LNCaP clone FGC (cell line): ENCODE data around the gene C1RL.
"Not testable (repeated sequence)": the region's sequence is repeated elsewhere in the genome, so short reads cannot be mapped to it uniquely, and the experiment has no call there.

ENCODE experiments used
- DNase-seq: peaks from one replicate; pipeline ENCODE4 v3.0.0-alpha.2; 2011; ENCODE audit warnings: low read depth
- H3K4me3 ChIP-seq: 2 replicates; pipeline ENCODE4 v1.5.1; 2011; ENCODE audit warnings: mild to moderate bottlenecking, low read depth, low read length, control low read depth
- CTCF ChIP-seq: IDR thresholded peaks from 2 replicates; pipeline ENCODE4 v1.5.1; 2012; ENCODE audit warnings: mild to moderate bottlenecking; ENCODE audit not compliant: control insufficient read depth, insufficient read depth; ENCODE audit errors: extremely low read depth

C1RL gene

DNA sequence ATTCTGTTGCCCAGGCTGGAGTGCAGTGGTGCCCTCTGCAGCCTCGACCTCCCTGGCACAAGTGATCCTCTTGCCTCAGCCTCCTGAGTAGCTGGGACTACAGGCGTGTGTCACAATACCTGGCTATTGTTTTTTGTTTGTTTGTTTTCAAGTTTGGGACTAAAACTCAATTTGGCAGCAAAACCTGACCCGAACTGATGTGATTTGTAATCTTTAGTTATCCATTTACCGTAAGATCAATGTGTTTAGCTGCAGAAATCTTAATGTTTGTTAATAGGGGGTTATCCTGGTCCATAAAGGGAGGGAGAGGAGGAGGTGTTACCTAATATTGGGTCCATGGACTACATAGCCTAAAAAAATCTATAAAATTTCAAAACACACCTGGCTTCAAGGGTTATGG is 49.2 kb downstream of the C1RL start:
- TF ChIP-seq CTCF: no peak
- no peak for DNase-seq
- H3K4me3 ChIP-seq: no peak overlapping the region

- H3K4me3 ChIP-seq: no peak overlapping the region
- TF ChIP-seq CTCF: no peak
- no peak for DNase-seq
These were observed 50.1 kb downstream of the C1RL start for GRCh38 chr12:7058850-7059395.

GRCh38 chr12:7058163-7058845 is 50.7 kb downstream of the C1RL start:
- no peak for TF ChIP-seq CTCF
- no peak for DNase-seq
- H3K4me3 ChIP-seq: no peak overlapping the region

GRCh38 chr12:7055736-7056135 is 53.3 kb downstream of the C1RL start:
- not testable (repeated sequence) for H3K4me3 ChIP-seq

DNA sequence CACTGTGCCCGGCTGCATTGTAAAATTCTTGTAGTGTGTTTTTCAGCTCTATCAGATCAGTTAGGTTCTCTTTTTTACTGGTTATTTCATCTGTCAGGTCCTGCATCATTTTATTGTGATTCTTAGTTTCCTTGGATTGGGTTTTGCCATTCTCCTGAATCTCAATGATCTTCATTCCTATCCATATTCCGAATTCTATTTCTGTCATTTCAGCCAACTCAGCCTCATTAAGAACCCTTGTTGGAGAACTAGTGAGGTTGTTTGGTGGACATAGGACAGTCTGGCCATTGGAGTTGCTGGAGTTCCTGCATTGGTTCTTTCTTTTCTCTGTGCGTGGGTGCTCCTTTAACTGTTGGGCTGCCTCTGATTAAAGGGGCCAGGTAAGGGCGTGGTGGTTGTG is 54.1 kb downstream of the C1RL start:
- no peak overlapping the region for H3K4me3 ChIP-seq
- no peak for DNase-seq
- no peak for TF ChIP-seq CTCF

More at GRCh38 chr12:7055736-7056135, 53.3 kb downstream of the C1RL start:
- not testable (repeated sequence) for DNase-seq

GRCh38 chr12:7049973-7050372 is 59.0 kb downstream of the C1RL start:
- not testable (repeated sequence) for H3K4me3 ChIP-seq, DNase-seq

- not testable (repeated sequence) for DNase-seq, H3K4me3 ChIP-seq
These were observed 59.5 kb downstream of the C1RL start for GRCh38 chr12:7049445-7049951.

DNA sequence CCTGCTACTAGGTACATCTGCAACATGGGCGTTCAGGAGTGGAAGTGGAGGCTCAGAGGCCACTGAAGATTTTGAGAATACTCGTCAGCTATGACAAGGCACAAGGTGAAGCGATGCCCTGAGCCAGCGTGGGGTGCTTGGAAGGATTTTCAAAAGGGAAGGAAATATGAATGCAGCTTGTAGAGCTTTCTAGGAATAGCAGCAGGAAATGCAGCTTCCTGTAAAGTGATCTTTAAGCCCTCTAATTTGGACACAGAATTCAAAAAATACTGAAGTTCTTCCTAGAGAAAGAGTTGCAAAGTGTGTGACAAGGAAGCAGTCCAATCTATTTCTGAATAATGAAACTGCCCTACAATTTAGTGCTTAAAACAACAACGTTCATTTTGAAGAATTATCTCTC is 61.7 kb downstream of the C1RL start:
- no peak for DNase-seq
- H3K4me3 ChIP-seq: no peak overlapping the region
- no peak for TF ChIP-seq CTCF
